CD14-positive monocyte (primary cell): ENCODE data around the gene P2RY6. TPM values are rescaled to one million over a fixed set of nuclear protein-coding genes. Genes with fewer than 3 reads are reported as not detected.
"Not testable (repeated sequence)": the region's sequence is repeated elsewhere in the genome, so short reads cannot be mapped to it uniquely, and the experiment has no call there.

Source experiments
- DNase-seq, 3 donors: peaks; one replicate each; pipeline ENCODE4 v3.0.0-alpha.2; 2011 to 2022
- H2AFZ ChIP-seq: 2 replicates; pipeline ENCODE4 v1.6.0; 2012; ENCODE audit warnings: mild to moderate bottlenecking, low read depth, low read length, inconsistent platforms; ENCODE audit not compliant: insufficient read depth, poor library complexity, severe bottlenecking
- H3K27ac ChIP-seq, 2 donors: 1 replicate in 1 of 2; 2 replicates in 1 of 2; pipeline ENCODE4 v1.5.1; 2012 to 2013; ENCODE audit warnings: low read length in 2 of 2, control low read depth in 1 of 2, inconsistent platforms in 1 of 2, low read depth in 1 of 2, mild to moderate bottlenecking in 1 of 2
- H3K27me3 ChIP-seq, 2 donors: one replicate each; pipeline versions ENCODE4 v1.6.0 to v1.6.1; 2011 to 2013; ENCODE audit warnings: low read length in 2 of 2; ENCODE audit not compliant: control insufficient read depth in 2 of 2, insufficient read depth in 2 of 2
- H3K36me3 ChIP-seq, 2 donors: replicated peaks in 1 of 2; 1 replicate in 1 of 2; 2 replicates in 1 of 2; pipeline versions ENCODE4 v1.5.1 to v1.6.1; 2012 to 2013; ENCODE audit warnings: low read length in 2 of 2, control low read depth in 1 of 2, inconsistent platforms in 1 of 2, mild to moderate bottlenecking in 1 of 2; ENCODE audit not compliant: insufficient read depth in 2 of 2, control insufficient read depth in 1 of 2
- H3K4me1 ChIP-seq, 2 donors: 1 replicate in 1 of 2; 2 replicates in 1 of 2; pipeline versions ENCODE4 v1.5.1 to v1.6.1; 2012 to 2013; ENCODE audit warnings: low read length in 2 of 2, control low read depth in 1 of 2, inconsistent platforms in 1 of 2, mild to moderate bottlenecking in 1 of 2, moderate library complexity in 1 of 2; ENCODE audit not compliant: insufficient read depth in 2 of 2, control insufficient read depth in 1 of 2
- H3K4me2 ChIP-seq: replicated peaks from 2 replicates; pipeline ENCODE3; 2012; ENCODE audit warnings: low read length, moderate library complexity, mild to moderate bottlenecking; ENCODE audit not compliant: poor library complexity, severe bottlenecking; ENCODE audit errors: extremely low read depth
- H3K4me3 ChIP-seq, 3 experiments: fragments of 200-600 bp in 1 of 3; sonication (generic) in 1 of 3; replicated peaks in 1 of 3; 1 replicate in 2 of 3; 2 replicates in 1 of 3; pipeline ENCODE4 v1.5.1; 2011 to 2013; ENCODE audit warnings: low read length in 3 of 3, mild to moderate bottlenecking in 3 of 3, control low read depth in 2 of 3, low read depth in 2 of 3, inconsistent platforms in 1 of 3, moderate library complexity in 1 of 3
- H3K79me2 ChIP-seq: 2 replicates; pipeline ENCODE4 v1.6.0; 2012; ENCODE audit warnings: mild to moderate bottlenecking, control low read depth, inconsistent platforms, low read length, moderate library complexity; ENCODE audit not compliant: insufficient read depth
- H3K9ac ChIP-seq: 2 replicates; pipeline ENCODE4 v1.6.0; 2017; ENCODE audit warnings: low read length, mild to moderate bottlenecking; ENCODE audit not compliant: insufficient read depth, poor library complexity, severe bottlenecking
- H3K9me3 ChIP-seq, 2 donors: replicated peaks in 1 of 2; 1 replicate in 1 of 2; 2 replicates in 1 of 2; pipeline versions ENCODE4 v1.5.1 to v1.6.1; 2012 to 2013; ENCODE audit warnings: low read length in 2 of 2, control low read depth in 1 of 2; ENCODE audit not compliant: control insufficient read depth in 1 of 2, insufficient read depth in 1 of 2
- H4K20me1 ChIP-seq: 2 replicates; pipeline ENCODE4 v1.6.0; 2012; ENCODE audit warnings: mild to moderate bottlenecking, low read length, control low read depth, moderate library complexity; ENCODE audit not compliant: insufficient read depth
- H3K27ac Mint-ChIP-seq, 7 donors: one replicate each; pipeline ENCODE4 v1.8.0; 2020; ENCODE audit warnings: mild to moderate bottlenecking in 7 of 7, mixed read lengths in 7 of 7, moderate library complexity in 6 of 7, inconsistent platforms in 2 of 7
- H3K27me3 Mint-ChIP-seq, 3 donors: one replicate each; pipeline ENCODE4 v1.8.0; 2021 to 2022; ENCODE audit warnings: low read depth in 3 of 3, mild to moderate bottlenecking in 3 of 3, mixed read lengths in 3 of 3, moderate library complexity in 3 of 3, inconsistent platforms in 1 of 3
- H3K36me3 Mint-ChIP-seq, 2 donors: one replicate each; pipeline ENCODE4 v1.8.0; 2020; ENCODE audit warnings: mixed read lengths in 2 of 2, inconsistent platforms in 1 of 2, mild to moderate bottlenecking in 1 of 2
- H3K4me1 Mint-ChIP-seq: one replicate; pipeline ENCODE4 v1.8.0; 2020; ENCODE audit warnings: mild to moderate bottlenecking, mixed read lengths
- H3K4me3 Mint-ChIP-seq, 2 donors: one replicate each; pipeline ENCODE4 v1.8.0; 2020; ENCODE audit warnings: mild to moderate bottlenecking in 2 of 2, mixed read lengths in 2 of 2, moderate library complexity in 1 of 2
- H3K9me3 Mint-ChIP-seq, 7 donors: one replicate each; pipeline ENCODE4 v1.8.0; 2020 to 2022; ENCODE audit warnings: mixed read lengths in 7 of 7, mild to moderate bottlenecking in 6 of 7, moderate library complexity in 6 of 7, inconsistent platforms in 2 of 7
- CTCF ChIP-seq: fragments of 200-600 bp; IDR thresholded peaks from one replicate; pipeline ENCODE4 v1.8.0; 2022; ENCODE audit warnings: antibody characterized with exemption, mild to moderate bottlenecking
- WGBS: methylation state at CpG from one replicate; pipeline ENCODE4 v1.1.5; 2013; ENCODE audit warnings: missing lambda C conversion rate; ENCODE audit not compliant: insufficient coverage; 5-methylcytosine and 5-hydroxymethylcytosine counted together
- intact Hi-C, 2 donors: fragments of 100-400 bp; cut with micrococcal nuclease; formaldehyde crosslinking; loops; one replicate each; pipeline versions ENCODE4 v1.15.0 to v1.15.1; 2023
- polyA plus RNA-seq, 3 donors: library from polyadenylated mRNA; depleted of rRNA in 1 of 3; unstranded in 2 of 3; stranded (reverse) in 1 of 3; fragments of 300-500 nt in 2 of 3; fragments of >200 nt in 1 of 3; fragmentation: Illumina TruSeq in 2 of 3; gene quantifications; 1 replicate in 2 of 3; 2 replicates in 1 of 3; pipeline ENCODE4 v1.2.3, GENCODE V29; 2012 to 2021

Gene P2RY6
- polyA plus RNA-seq, 3 donors, result 1.7 to 5.1 (median 1.8) TPM

DNA sequence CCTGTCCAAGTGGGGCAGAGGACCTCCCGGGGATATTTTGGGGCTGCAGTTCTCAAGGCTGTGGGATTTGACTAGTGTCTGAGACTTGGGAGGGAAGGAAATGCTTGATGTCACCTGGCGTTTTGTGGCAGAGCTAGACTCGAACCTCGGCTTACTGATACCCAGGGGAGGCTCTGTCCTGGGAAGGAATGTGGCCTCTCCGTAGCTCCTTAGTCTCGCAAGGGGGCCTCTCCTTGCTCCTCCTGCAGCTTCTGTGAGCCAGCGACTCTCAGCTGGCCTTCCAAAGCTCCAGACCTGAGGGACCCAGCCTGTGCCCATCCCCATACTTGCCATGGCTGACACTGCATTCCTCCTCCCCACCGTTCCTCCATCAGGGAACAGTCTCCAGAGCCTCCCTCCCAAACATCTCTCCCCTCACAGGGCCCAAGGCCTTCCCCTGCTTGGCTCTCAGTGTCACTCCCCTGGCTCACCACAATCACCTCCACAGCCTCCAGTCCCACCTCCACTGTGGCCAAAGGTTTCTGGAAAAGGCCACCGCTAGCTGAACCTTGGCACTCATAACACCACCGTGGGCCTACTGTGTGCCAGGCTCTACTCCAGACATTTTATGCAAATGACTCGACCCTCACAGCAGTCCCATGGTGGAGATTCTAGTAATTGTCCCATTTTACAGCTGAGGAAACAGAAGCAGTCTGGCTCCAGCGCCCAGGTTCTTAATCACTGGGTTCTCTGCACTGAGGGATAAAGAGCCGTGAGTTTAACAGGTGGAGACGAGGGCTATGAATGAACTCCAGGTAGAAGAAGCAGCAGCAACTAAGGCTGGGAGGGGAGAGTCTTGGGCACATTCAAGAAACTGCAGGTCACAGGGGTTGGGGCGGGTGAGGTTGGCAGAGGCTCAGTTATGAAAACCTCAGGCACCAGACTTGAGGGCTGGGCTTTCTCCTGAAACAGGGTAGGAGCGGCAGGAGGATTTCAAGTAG, 42.0 kb upstream of the P2RY6 start:
- DNase-seq, result no peak
- no peaks in the 10 kb centered on the region for H3K9me3 Mint-ChIP-seq
- Histone ChIP-seq H3K9ac (no peak overlapping the region), H3K4me2 (no peak overlapping the region), H3K9me3 (no peaks in the 10 kb centered on the region), H3K79me2 (peaks cover 90% of the 10 kb centered on the region), H3K4me1 (no peaks in the 10 kb centered on the region), H3K27ac (peak overlapping the region in 1 of 2 donors; percentile 27), H3K27me3 (no peaks in the 10 kb centered on the region), H2AFZ (no peak overlapping the region), H3K36me3 (peaks cover 63 to 89% of the 10 kb centered on the region in 2 donors), H4K20me1 (peaks cover 48% of the 10 kb centered on the region), H3K4me3 (no peak overlapping the region)
- intact Hi-C loops, result no loop called here
- no peak overlapping the region for H3K4me3 Mint-ChIP-seq
- peaks cover 61 to 80% of the 10 kb centered on the region in 2 donors for H3K36me3 Mint-ChIP-seq
- H3K27me3 Mint-ChIP-seq, result peaks cover 0 to 1% (median 0%) of the 10 kb centered on the region in 3 donors
- H3K4me1 Mint-ChIP-seq, result peaks cover 15% of the 10 kb centered on the region
- WGBS, result 93% methylated on average over 13 of the region's 16 CpGs
- peak overlapping the region in 4 of 7 donors; percentile 6 to 67 (median 55) for H3K27ac Mint-ChIP-seq
- TF ChIP-seq CTCF, result no peak

DNA sequence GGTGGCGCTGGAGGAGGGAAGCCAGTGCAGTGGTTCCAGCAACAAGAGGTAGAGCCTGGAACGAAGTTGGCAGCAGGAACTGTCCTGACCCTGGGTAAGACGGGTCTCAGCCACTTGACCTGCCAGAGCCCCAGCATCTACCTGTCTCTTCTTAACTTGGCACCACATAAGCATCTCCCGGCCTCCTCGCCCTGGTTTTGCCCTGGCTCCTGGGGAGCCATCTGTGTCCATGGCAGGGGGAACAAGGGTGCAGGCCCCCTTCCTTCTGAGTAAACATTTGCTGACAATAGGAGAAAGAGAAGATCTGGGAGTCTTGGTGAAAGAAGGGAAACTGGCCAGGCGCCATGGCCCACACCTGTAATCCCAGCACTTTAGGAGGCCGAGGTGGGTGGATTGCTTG, 41.2 kb upstream of the P2RY6 start:
- DNase-seq, result no peak
- peak overlapping the region in 3 of 7 donors; percentile 44 to 65 (median 46) for H3K27ac Mint-ChIP-seq
- H3K27me3 Mint-ChIP-seq, result peaks cover 0 to 1% (median 0%) of the 10 kb centered on the region in 3 donors
- no peaks in the 10 kb centered on the region for H3K4me1 ChIP-seq
- TF ChIP-seq CTCF, result no peak
- no peak overlapping the region for H3K4me3 Mint-ChIP-seq
- WGBS, result 100% methylated on average over 3 of the region's 7 CpGs
- H3K9ac ChIP-seq, result no peak overlapping the region
- no peak overlapping the region for H2AFZ ChIP-seq
- peaks cover 63 to 85% of the 10 kb centered on the region in 2 donors for H3K36me3 Mint-ChIP-seq
- H3K36me3 ChIP-seq, result peaks cover 66 to 92% of the 10 kb centered on the region in 2 donors
- no peaks in the 10 kb centered on the region for H3K27me3 ChIP-seq
- peaks cover 90% of the 10 kb centered on the region for H3K79me2 ChIP-seq
- H3K9me3 ChIP-seq, result no peaks in the 10 kb centered on the region
- peaks cover 40% of the 10 kb centered on the region for H4K20me1 ChIP-seq
- H3K9me3 Mint-ChIP-seq, result no peaks in the 10 kb centered on the region
- intact Hi-C loops, result no loop called here
- no peak overlapping the region for H3K4me2 ChIP-seq
- H3K4me3 ChIP-seq, result no peak overlapping the region
- H3K27ac ChIP-seq, result no peak overlapping the region
- H3K4me1 Mint-ChIP-seq, result peaks cover 7% of the 10 kb centered on the region

DNA sequence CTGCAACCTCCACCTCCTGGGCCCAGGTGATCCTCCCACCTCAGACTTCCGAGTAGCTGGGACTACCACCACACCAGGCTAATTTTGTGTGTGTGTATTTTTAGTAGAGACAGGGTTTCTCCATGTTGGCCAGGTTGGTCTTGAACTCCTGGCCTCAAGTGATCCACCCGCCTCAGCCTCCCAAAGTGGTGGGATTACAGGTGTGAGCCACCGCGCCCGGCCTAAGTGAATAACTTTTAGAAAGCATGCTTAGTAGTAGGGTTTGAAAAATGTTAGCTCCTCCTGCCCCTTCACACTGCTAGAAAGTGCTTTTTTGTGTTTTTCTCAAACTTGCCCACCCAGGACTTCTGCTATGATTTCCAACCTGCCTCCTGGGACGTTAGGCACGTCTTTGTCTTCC, 39.7 kb upstream of the P2RY6 start:
- H2AFZ ChIP-seq, H3K4me1 ChIP-seq, H3K4me3 Mint-ChIP-seq, H3K4me3 ChIP-seq, H3K9me3 Mint-ChIP-seq, H3K9ac ChIP-seq, DNase-seq, H3K27me3 ChIP-seq, intact Hi-C loops, H3K4me2 ChIP-seq, H3K9me3 ChIP-seq, H3K27me3 Mint-ChIP-seq: not testable (repeated sequence)
- Histone ChIP-seq H3K27ac (peak overlapping the region in 1 of 2 donors; percentile 3), H3K36me3 (peaks cover 64 to 85% of the 10 kb centered on the region in 2 donors), H3K79me2 (peaks cover 90% of the 10 kb centered on the region), H4K20me1 (peaks cover 31% of the 10 kb centered on the region)
- peaks cover 61 to 84% of the 10 kb centered on the region in 2 donors for H3K36me3 Mint-ChIP-seq
- no CpG with 5 or more reads among the region's 7 CpGs for WGBS
- H3K4me1 Mint-ChIP-seq, result peaks cover 13% of the 10 kb centered on the region
- peak overlapping the region in 3 of 7 donors; percentile 12 to 77 (median 55) for H3K27ac Mint-ChIP-seq
